Measurements from ENCODE around the gene HPS1. TPM values are rescaled to one million over a fixed set of nuclear protein-coding genes. Genes with fewer than 3 reads are reported as not detected.

The HPS1 gene
- total RNA-seq, 1 experiment from 2014 or later: 146 TPM

DNA sequence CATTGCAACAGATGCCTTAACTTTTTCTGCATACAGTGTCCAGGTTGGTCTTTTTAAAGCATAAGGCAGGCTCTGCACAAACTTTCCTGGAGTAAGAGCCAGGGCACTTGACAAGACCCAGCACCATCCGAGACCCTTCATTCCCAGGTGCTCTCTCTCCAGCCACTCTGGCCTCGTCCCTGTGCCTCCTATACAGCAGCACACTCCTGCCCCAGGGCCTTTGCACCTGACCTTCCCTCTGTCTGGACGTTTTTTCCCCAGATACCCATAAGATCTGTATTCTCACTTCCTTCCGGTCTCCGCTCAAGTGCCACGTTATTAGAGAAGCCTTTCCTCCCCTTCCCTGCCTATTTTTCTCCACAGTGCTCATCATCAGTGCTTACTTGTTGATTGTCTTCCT lies 57.3 kb downstream of the HPS1 start:
- intact Hi-C loops (cut with micrococcal nuclease; ENCODE audit: unreplicated experiment): no loop called here
- Histone ChIP-seq H3K9me3 (ENCODE audit: control insufficient read depth, insufficient read depth, low read depth, low read length) (no peaks in the 10 kb centered on the region), H3K27ac (ENCODE audit: low read length) (no peak overlapping the region), H3K27me3 (ENCODE audit: control insufficient read depth, insufficient read depth, low read length) (peaks cover 5% of the 10 kb centered on the region; the same call in 1 of the 2 replicates), H3K36me3 (ENCODE audit: control insufficient read depth, insufficient read depth, low read length) (no peaks in the 10 kb centered on the region), H3K4me1 (ENCODE audit: control insufficient read depth, insufficient read depth, low read length) (no peaks in the 10 kb centered on the region), H3K4me3 (ENCODE audit: low read depth in 2 of 2, low read length in 2 of 2) (no peak overlapping the region)
- no peak for DNase-seq (ENCODE audit: low read depth, low spot score)
- ATAC-seq: no peak
- POLR2A ChIA-PET: no interaction called here
- TF ChIP-seq, protein P1, sequence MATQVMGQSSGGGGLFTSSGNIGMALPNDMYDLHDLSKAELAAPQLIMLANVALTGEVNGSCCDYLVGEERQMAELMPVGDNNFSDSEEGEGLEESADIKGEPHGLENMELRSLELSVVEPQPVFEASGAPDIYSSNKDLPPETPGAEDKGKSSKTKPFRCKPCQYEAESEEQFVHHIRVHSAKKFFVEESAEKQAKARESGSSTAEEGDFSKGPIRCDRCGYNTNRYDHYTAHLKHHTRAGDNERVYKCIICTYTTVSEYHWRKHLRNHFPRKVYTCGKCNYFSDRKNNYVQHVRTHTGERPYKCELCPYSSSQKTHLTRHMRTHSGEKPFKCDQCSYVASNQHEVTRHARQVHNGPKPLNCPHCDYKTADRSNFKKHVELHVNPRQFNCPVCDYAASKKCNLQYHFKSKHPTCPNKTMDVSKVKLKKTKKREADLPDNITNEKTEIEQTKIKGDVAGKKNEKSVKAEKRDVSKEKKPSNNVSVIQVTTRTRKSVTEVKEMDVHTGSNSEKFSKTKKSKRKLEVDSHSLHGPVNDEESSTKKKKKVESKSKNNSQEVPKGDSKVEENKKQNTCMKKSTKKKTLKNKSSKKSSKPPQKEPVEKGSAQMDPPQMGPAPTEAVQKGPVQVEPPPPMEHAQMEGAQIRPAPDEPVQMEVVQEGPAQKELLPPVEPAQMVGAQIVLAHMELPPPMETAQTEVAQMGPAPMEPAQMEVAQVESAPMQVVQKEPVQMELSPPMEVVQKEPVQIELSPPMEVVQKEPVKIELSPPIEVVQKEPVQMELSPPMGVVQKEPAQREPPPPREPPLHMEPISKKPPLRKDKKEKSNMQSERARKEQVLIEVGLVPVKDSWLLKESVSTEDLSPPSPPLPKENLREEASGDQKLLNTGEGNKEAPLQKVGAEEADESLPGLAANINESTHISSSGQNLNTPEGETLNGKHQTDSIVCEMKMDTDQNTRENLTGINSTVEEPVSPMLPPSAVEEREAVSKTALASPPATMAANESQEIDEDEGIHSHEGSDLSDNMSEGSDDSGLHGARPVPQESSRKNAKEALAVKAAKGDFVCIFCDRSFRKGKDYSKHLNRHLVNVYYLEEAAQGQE (IDR thresholded peaks at IDR 0.05; ENCODE audit: insufficient read depth in 1 of 2, low read depth in 2 of 2, low read length in 1 of 2): no peak
- TF ChIP-seq POLR2AphosphoS5 (IDR thresholded peaks at IDR 0.05; ENCODE audit: low read depth, low read length): no peak
- no peak for TF ChIP-seq TCF7L2 (IDR thresholded peaks at IDR 0.05; ENCODE audit: low read depth, low read length)
- TF ChIP-seq SIN3A (IDR thresholded peaks at IDR 0.05; ENCODE audit: borderline replicate concordance, insufficient read depth, low read depth, low read length): no peak
- no peak for TF ChIP-seq CTCF (IDR thresholded peaks at IDR 0.05)
- in situ Hi-C loops (cut with HindIII; ENCODE audit: low pct_unique_long_range_greater_than_20kb, low sequenced_read_pairs): no loop called here
- no TSS peak for BruUV-seq (replicated peaks)
- CTCF ChIA-PET: interaction anchor here (1.3 kb wide), 1 partner anchor 81 kb away, joined by 5 read pairs; no protein-coding TSS in a partner anchor

- ATAC-seq: 0 out of 2 replicates have a peak, but pooled peaks have one; percentile 35
- no peak for DNase-seq (ENCODE audit: low read depth, low spot score)
- intact Hi-C loops (cut with micrococcal nuclease; ENCODE audit: unreplicated experiment): no loop called here
- Histone ChIP-seq H3K27me3 (ENCODE audit: control insufficient read depth, insufficient read depth, low read length) (peaks cover 5% of the 10 kb centered on the region; the same call in 1 of the 2 replicates), H3K4me3 (ENCODE audit: low read depth in 2 of 2, low read length in 2 of 2) (no peak overlapping the region), H3K36me3 (ENCODE audit: control insufficient read depth, insufficient read depth, low read length) (no peaks in the 10 kb centered on the region), H3K27ac (ENCODE audit: low read length) (no peak overlapping the region), H3K9me3 (ENCODE audit: control insufficient read depth, insufficient read depth, low read depth, low read length) (no peaks in the 10 kb centered on the region), H3K4me1 (ENCODE audit: control insufficient read depth, insufficient read depth, low read length) (no peaks in the 10 kb centered on the region)
- ChIA-PET POLR2A (no interaction called here), CTCF (interaction anchor here (1.3 kb wide), 1 partner anchor 79 kb away, joined by 5 read pairs; no protein-coding TSS in a partner anchor)
- no TSS peak for BruUV-seq (replicated peaks)
- in situ Hi-C loops (cut with HindIII; ENCODE audit: low pct_unique_long_range_greater_than_20kb, low sequenced_read_pairs): no loop called here
- TF ChIP-seq SIN3A (IDR thresholded peaks at IDR 0.05; ENCODE audit: borderline replicate concordance, insufficient read depth, low read depth, low read length) (no peak), CTCF (IDR thresholded peaks at IDR 0.05) (no peak), POLR2AphosphoS5 (IDR thresholded peaks at IDR 0.05; ENCODE audit: low read depth, low read length) (no peak), TCF7L2 (IDR thresholded peaks at IDR 0.05; ENCODE audit: low read depth, low read length) (no peak)
- TF ChIP-seq, protein P1 (IDR thresholded peaks at IDR 0.05; ENCODE audit: insufficient read depth in 1 of 2, low read depth in 2 of 2, low read length in 1 of 2): no peak
These were observed 58.6 kb downstream of the HPS1 start for GRCh38 chr10:98388101-98388655.

Data from Panc1 (cell line).